ENCODE results near the gene C1orf35. TPM values are rescaled to one million over a fixed set of nuclear protein-coding genes. Genes with fewer than 3 reads are reported as not detected.

Gene C1orf35
- total and polyA plus RNA-seq, 9 of the 15 experiments (the other 6 are each of a cell fraction or from before 2014, with no cell fraction given): 3.2 to 48.7 (median 12.5) TPM

GRCh38 chr1:228139931-228140723 lies 37.0 kb upstream of the C1orf35 start, which contains the start of gene GUK1 (continued):
- peak; percentile 81 for TF ChIP-seq ARID4B (CRISPR knock-in tag; IDR thresholded peaks at IDR 0.05)
- TF ChIP-seq LCOR (CRISPR knock-in tag; IDR thresholded peaks at IDR 0.05): 0 out of 2 replicates have a peak, but pooled peaks have one; percentile 50
- TF ChIP-seq ATF3 (IDR thresholded peaks at IDR 0.05): peak; percentile 86
- no peak for TF ChIP-seq ATF3 (CRISPR knock-in tag; conservative IDR thresholded peaks at IDR 0.05)
- no peak for TF ChIP-seq ZNF184 (CRISPR knock-in tag; IDR thresholded peaks at IDR 0.05)
- peak; percentile 77; the same call in 1 of the 2 replicates for TF ChIP-seq MYC (IDR thresholded peaks at IDR 0.05; ENCODE audit: low read depth, low read length)
- no peak for TF ChIP-seq MYC (CRISPR knock-in tag; IDR thresholded peaks at IDR 0.05; ENCODE audit: borderline replicate concordance, low read depth)
- no peak for TF ChIP-seq EHMT2 (IDR thresholded peaks at IDR 0.05)
- no peak for TF ChIP-seq BMI1 (IDR thresholded peaks at IDR 0.05; ENCODE audit: low read length)
- no peak for TF ChIP-seq GTF2A2 (tag; IDR thresholded peaks at IDR 0.05)
- TF ChIP-seq ZNF668 (CRISPR knock-in tag; IDR thresholded peaks at IDR 0.05): peak; percentile 52; the same call in 1 of the 2 replicates
- TF ChIP-seq CBX1 (IDR thresholded peaks at IDR 0.05; ENCODE audit: low read depth): peak; percentile 34; the same call in 1 of the 2 replicates
- TF ChIP-seq RBM34 (IDR thresholded peaks at IDR 0.05; ENCODE audit: borderline replicate concordance, insufficient read depth, low read length): no peak; the same call in 1 of the 2 replicates
- peak; percentile 96 for TF ChIP-seq CCNT2 (IDR thresholded peaks at IDR 0.05; ENCODE audit: borderline replicate concordance, extremely low read depth, insufficient read length, low read depth, low read length)
- no peak for TF ChIP-seq ZNF696 (CRISPR knock-in tag; conservative IDR thresholded peaks at IDR 0.05)
- TF ChIP-seq, protein P1, sequence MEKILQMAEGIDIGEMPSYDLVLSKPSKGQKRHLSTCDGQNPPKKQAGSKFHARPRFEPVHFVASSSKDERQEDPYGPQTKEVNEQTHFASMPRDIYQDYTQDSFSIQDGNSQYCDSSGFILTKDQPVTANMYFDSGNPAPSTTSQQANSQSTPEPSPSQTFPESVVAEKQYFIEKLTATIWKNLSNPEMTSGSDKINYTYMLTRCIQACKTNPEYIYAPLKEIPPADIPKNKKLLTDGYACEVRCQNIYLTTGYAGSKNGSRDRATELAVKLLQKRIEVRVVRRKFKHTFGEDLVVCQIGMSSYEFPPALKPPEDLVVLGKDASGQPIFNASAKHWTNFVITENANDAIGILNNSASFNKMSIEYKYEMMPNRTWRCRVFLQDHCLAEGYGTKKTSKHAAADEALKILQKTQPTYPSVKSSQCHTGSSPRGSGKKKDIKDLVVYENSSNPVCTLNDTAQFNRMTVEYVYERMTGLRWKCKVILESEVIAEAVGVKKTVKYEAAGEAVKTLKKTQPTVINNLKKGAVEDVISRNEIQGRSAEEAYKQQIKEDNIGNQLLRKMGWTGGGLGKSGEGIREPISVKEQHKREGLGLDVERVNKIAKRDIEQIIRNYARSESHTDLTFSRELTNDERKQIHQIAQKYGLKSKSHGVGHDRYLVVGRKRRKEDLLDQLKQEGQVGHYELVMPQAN (IDR thresholded peaks at IDR 0.05; ENCODE audit: borderline replicate concordance): peak; percentile 80
- peak; percentile 77 for TF ChIP-seq NUFIP1 (IDR thresholded peaks at IDR 0.05; ENCODE audit: partially characterized antibody)
- no peak; the same call in 1 of the 2 replicates for TF ChIP-seq MBD2 (IDR thresholded peaks at IDR 0.05; ENCODE audit: borderline replicate concordance, low read depth)
- TF ChIP-seq HIVEP1 (CRISPR knock-in tag; IDR thresholded peaks at IDR 0.05): no peak
- TF ChIP-seq NFXL1 (CRISPR knock-in tag; IDR thresholded peaks at IDR 0.05): no peak
- TF ChIP-seq BHLHE40 (IDR thresholded peaks at IDR 0.05; ENCODE audit: low read length): 0 out of 2 replicates have a peak, but pooled peaks have one; percentile 24
